Stimulated activated naive CD8-positive, alpha-beta T cell treated with anti-CD3 and anti-CD28 coated beads, Interleukin-15, Interleukin-2, amounts not matched to agents 100 ng/mL and 50 ng/mL, for 24 hours (primary cell): ENCODE measurements around the gene IGSF21.

Source experiments
- H3K27ac Mint-ChIP-seq: one replicate; pipeline ENCODE4 v1.8.0; 2021; ENCODE audit warnings: mild to moderate bottlenecking, mixed read lengths
- H3K27me3 Mint-ChIP-seq: one replicate; pipeline ENCODE4 v1.8.0; 2021; ENCODE audit warnings: mixed read lengths
- H3K36me3 Mint-ChIP-seq: one replicate; pipeline ENCODE4 v1.8.0; 2021; ENCODE audit warnings: low read depth, mixed read lengths
- H3K4me1 Mint-ChIP-seq: one replicate; pipeline ENCODE4 v1.8.0; 2021; ENCODE audit warnings: low read depth, mixed read lengths
- H3K4me3 Mint-ChIP-seq: one replicate; pipeline ENCODE4 v1.8.0; 2021; ENCODE audit warnings: mild to moderate bottlenecking, mixed read lengths
- H3K9me3 Mint-ChIP-seq: one replicate; pipeline ENCODE4 v1.8.0; 2021; ENCODE audit warnings: mixed read lengths

The IGSF21 gene

GRCh38 chr1:18142969-18143368 lies 35.4 kb downstream of the IGSF21 start:
- Mint-ChIP-seq H3K4me1 (no peaks in the 10 kb centered on the region), H3K4me3 (no peak overlapping the region), H3K9me3 (no peaks in the 10 kb centered on the region), H3K27ac (no peak overlapping the region), H3K27me3 (no peaks in the 10 kb centered on the region), H3K36me3 (no peaks in the 10 kb centered on the region)

GRCh38 chr1:18144062-18144461 lies 36.5 kb downstream of the IGSF21 start:
- Mint-ChIP-seq H3K27me3 (no peaks in the 10 kb centered on the region), H3K36me3 (no peaks in the 10 kb centered on the region), H3K4me3 (no peak overlapping the region), H3K9me3 (no peaks in the 10 kb centered on the region), H3K27ac (no peak overlapping the region), H3K4me1 (no peaks in the 10 kb centered on the region)

GRCh38 chr1:18144916-18145647 lies 37.5 kb downstream of the IGSF21 start:
- no peaks in the 10 kb centered on the region for H3K4me1 Mint-ChIP-seq
- H3K27me3 Mint-ChIP-seq, result no peaks in the 10 kb centered on the region
- no peaks in the 10 kb centered on the region for H3K36me3 Mint-ChIP-seq
- no peak overlapping the region for H3K4me3 Mint-ChIP-seq
- H3K9me3 Mint-ChIP-seq, result no peaks in the 10 kb centered on the region
- no peak overlapping the region for H3K27ac Mint-ChIP-seq

- H3K36me3 Mint-ChIP-seq, result no peaks in the 10 kb centered on the region
- H3K27me3 Mint-ChIP-seq, result no peaks in the 10 kb centered on the region
- H3K4me3 Mint-ChIP-seq, result no peak overlapping the region
- no peaks in the 10 kb centered on the region for H3K9me3 Mint-ChIP-seq
- H3K4me1 Mint-ChIP-seq, result no peaks in the 10 kb centered on the region
- no peak overlapping the region for H3K27ac Mint-ChIP-seq
These were observed 38.4 kb downstream of the IGSF21 start for GRCh38 chr1:18145851-18146618.

- H3K27me3 Mint-ChIP-seq, result no peaks in the 10 kb centered on the region
- no peak overlapping the region for H3K4me3 Mint-ChIP-seq
- no peaks in the 10 kb centered on the region for H3K36me3 Mint-ChIP-seq
- H3K4me1 Mint-ChIP-seq, result no peaks in the 10 kb centered on the region
- H3K9me3 Mint-ChIP-seq, result no peaks in the 10 kb centered on the region
- no peak overlapping the region for H3K27ac Mint-ChIP-seq
These were observed 39.3 kb downstream of the IGSF21 start for GRCh38 chr1:18146886-18147285.

- Mint-ChIP-seq H3K4me1 (no peaks in the 10 kb centered on the region), H3K4me3 (no peak overlapping the region), H3K36me3 (no peaks in the 10 kb centered on the region), H3K27me3 (no peaks in the 10 kb centered on the region), H3K27ac (no peak overlapping the region), H3K9me3 (no peaks in the 10 kb centered on the region)
These were observed 40.1 kb downstream of the IGSF21 start for GRCh38 chr1:18147672-18148071.

- H3K9me3 Mint-ChIP-seq, result no peaks in the 10 kb centered on the region
- no peaks in the 10 kb centered on the region for H3K4me1 Mint-ChIP-seq
- H3K36me3 Mint-ChIP-seq, result no peaks in the 10 kb centered on the region
- no peak overlapping the region for H3K4me3 Mint-ChIP-seq
- no peak overlapping the region for H3K27ac Mint-ChIP-seq
- no peaks in the 10 kb centered on the region for H3K27me3 Mint-ChIP-seq
These were observed 40.9 kb downstream of the IGSF21 start for GRCh38 chr1:18148461-18148860.

- Mint-ChIP-seq H3K4me1 (no peaks in the 10 kb centered on the region), H3K36me3 (no peaks in the 10 kb centered on the region), H3K4me3 (no peak overlapping the region), H3K27me3 (no peaks in the 10 kb centered on the region), H3K9me3 (no peaks in the 10 kb centered on the region), H3K27ac (no peak overlapping the region)
These were observed 41.5 kb downstream of the IGSF21 start for GRCh38 chr1:18149027-18149641.

GRCh38 chr1:18151436-18152122 lies 44.0 kb downstream of the IGSF21 start:
- H3K27me3 Mint-ChIP-seq, result no peaks in the 10 kb centered on the region
- no peak overlapping the region for H3K27ac Mint-ChIP-seq
- H3K9me3 Mint-ChIP-seq, result no peaks in the 10 kb centered on the region
- H3K36me3 Mint-ChIP-seq, result no peaks in the 10 kb centered on the region
- H3K4me1 Mint-ChIP-seq, result no peaks in the 10 kb centered on the region
- H3K4me3 Mint-ChIP-seq, result no peak overlapping the region

GRCh38 chr1:18154430-18155194 lies 47.0 kb downstream of the IGSF21 start:
- Mint-ChIP-seq H3K27ac (no peak overlapping the region), H3K4me3 (no peak overlapping the region), H3K36me3 (no peaks in the 10 kb centered on the region), H3K9me3 (no peaks in the 10 kb centered on the region), H3K4me1 (no peaks in the 10 kb centered on the region), H3K27me3 (no peaks in the 10 kb centered on the region)

- H3K27me3 Mint-ChIP-seq, result no peaks in the 10 kb centered on the region
- no peak overlapping the region for H3K27ac Mint-ChIP-seq
- H3K4me3 Mint-ChIP-seq, result no peak overlapping the region
- H3K9me3 Mint-ChIP-seq, result no peaks in the 10 kb centered on the region
- H3K36me3 Mint-ChIP-seq, result no peaks in the 10 kb centered on the region
- no peaks in the 10 kb centered on the region for H3K4me1 Mint-ChIP-seq
These were observed 48.3 kb downstream of the IGSF21 start for GRCh38 chr1:18155881-18156385.

GRCh38 chr1:18157352-18157751 lies 49.8 kb downstream of the IGSF21 start:
- Mint-ChIP-seq H3K4me3 (no peak overlapping the region), H3K36me3 (no peaks in the 10 kb centered on the region), H3K9me3 (no peaks in the 10 kb centered on the region), H3K27ac (no peak overlapping the region), H3K27me3 (no peaks in the 10 kb centered on the region), H3K4me1 (no peaks in the 10 kb centered on the region)

GRCh38 chr1:18157968-18158367 lies 50.4 kb downstream of the IGSF21 start:
- H3K9me3 Mint-ChIP-seq, result no peaks in the 10 kb centered on the region
- H3K4me1 Mint-ChIP-seq, result no peaks in the 10 kb centered on the region
- peaks cover 3% of the 10 kb centered on the region for H3K27me3 Mint-ChIP-seq
- no peak overlapping the region for H3K4me3 Mint-ChIP-seq
- H3K27ac Mint-ChIP-seq, result no peak overlapping the region
- H3K36me3 Mint-ChIP-seq, result no peaks in the 10 kb centered on the region

GRCh38 chr1:18158714-18159113 lies 51.1 kb downstream of the IGSF21 start:
- H3K9me3 Mint-ChIP-seq, result no peaks in the 10 kb centered on the region
- peaks cover 5% of the 10 kb centered on the region for H3K27me3 Mint-ChIP-seq
- H3K4me1 Mint-ChIP-seq, result no peaks in the 10 kb centered on the region
- H3K27ac Mint-ChIP-seq, result no peak overlapping the region
- no peak overlapping the region for H3K4me3 Mint-ChIP-seq
- H3K36me3 Mint-ChIP-seq, result no peaks in the 10 kb centered on the region
